HepG2 (cell line): ENCODE measurements around the gene ADGRV1. TPM values are rescaled to one million over a fixed set of nuclear protein-coding genes. Genes with fewer than 3 reads are reported as not detected.

Experiments
- ATAC-seq: fragments of 200-7000 bp; cut with Tn5 transposase; 3 replicates; pipeline ENCODE4 v1.9.1; 2020; ENCODE audit warnings: mild to moderate bottlenecking, moderate library complexity
- BruUV-seq: library from RNA; stranded (reverse); fragments of 400-500 nt; replicated peaks from 2 replicates; lab custom pipeline; 2021; lab: Mats Ljungman, UMichigan
- CTCF ChIA-PET: fragments of 300-600 bp; formaldehyde crosslinking; extraction: SDS; loops from one replicate; lab custom pipeline; 2021; ENCODE audit warnings: low total read pairs, inconsistent platforms, low intra/inter-chr PET ratio; lab: Yijun Ruan, JAX
- POLR2A ChIA-PET: fragments of 350-600 bp; sonication (Branson Sonifier 250); formaldehyde crosslinking; loops from one replicate; lab custom pipeline; 2020; ENCODE audit warnings: antibody characterized with exemption, inconsistent platforms; lab: Yijun Ruan, JAX
- DNase-seq: peaks from one replicate; pipeline ENCODE4 v3.0.0-alpha.2; 2015; ENCODE audit warnings: low spot score
- FAIRE-seq: peaks from 3 replicates; lab custom pipeline; 2011; peaks lifted over from hg19 to GRCh38; lab: Jason Lieb, UNC
- H2AFZ ChIP-seq: one replicate; pipeline ENCODE4 v1.6.1; 2011; ENCODE audit warnings: low read length, inconsistent platforms
- H3K27ac ChIP-seq: fragments of 300-600 bp; 3 replicates; pipeline ENCODE4 v1.8.0; 2011; ENCODE audit warnings: mixed run types, mild to moderate bottlenecking, mixed read lengths, low read length, inconsistent platforms; ENCODE audit not compliant: insufficient read depth; ENCODE audit errors: extremely low read length
- H3K27me3 ChIP-seq, 2 experiments: fragments of 200-600 bp in 1 of 2; 2 replicates in 1 of 2; 3 replicates in 1 of 2; pipeline versions ENCODE4 v1.6.0 to v1.8.0; 2011; ENCODE audit warnings: low read length in 2 of 2, mild to moderate bottlenecking in 2 of 2, moderate library complexity in 2 of 2, inconsistent platforms in 1 of 2; ENCODE audit not compliant: insufficient read depth in 2 of 2, control insufficient read depth in 1 of 2
- H3K36me3 ChIP-seq, 2 experiments: fragments of 200-600 bp in 1 of 2; replicated peaks in 1 of 2; 2 replicates in 1 of 2; 3 replicates in 1 of 2; pipeline versions ENCODE4 v1.5.1 to v1.8.0; 2011; ENCODE audit warnings: low read length in 2 of 2, inconsistent platforms in 1 of 2; ENCODE audit not compliant: insufficient read depth in 2 of 2, control insufficient read depth in 1 of 2
- H3K4me1 ChIP-seq: 2 replicates; pipeline ENCODE4 v1.5.1; 2012; ENCODE audit warnings: low read length, inconsistent platforms; ENCODE audit not compliant: insufficient read depth
- H3K4me2 ChIP-seq: 2 replicates; pipeline ENCODE4 v1.6.0; 2011; ENCODE audit warnings: low read depth, low read length, inconsistent platforms
- H3K4me3 ChIP-seq, 3 experiments: fragments of 200-600 bp in 1 of 3; sonication (generic), shearing (Covaris generic) in 1 of 3; replicated peaks in 1 of 3; 2 replicates each; pipeline ENCODE4 v1.5.1; 2011 to 2016; ENCODE audit warnings: low read length in 3 of 3, inconsistent platforms in 2 of 3, low read depth in 2 of 3, mild to moderate bottlenecking in 2 of 3, control low read depth in 1 of 3, mixed read lengths in 1 of 3; ENCODE audit not compliant: insufficient read depth in 1 of 3
- H3K79me2 ChIP-seq: one replicate; pipeline ENCODE4 v1.6.1; 2011; ENCODE audit warnings: low read length, inconsistent platforms; ENCODE audit not compliant: insufficient read depth
- H3K9ac ChIP-seq: 2 replicates; pipeline ENCODE4 v1.6.0; 2011; ENCODE audit warnings: mild to moderate bottlenecking, low read depth, low read length, inconsistent platforms; ENCODE audit not compliant: insufficient read depth
- H3K9me3 ChIP-seq: 2 replicates; pipeline ENCODE4 v1.5.1; 2012; ENCODE audit warnings: mild to moderate bottlenecking, low read length
- H4K20me1 ChIP-seq: 2 replicates; pipeline ENCODE4 v1.6.0; 2011; ENCODE audit warnings: inconsistent platforms, mild to moderate bottlenecking, low read length, moderate library complexity; ENCODE audit not compliant: insufficient read depth
- DBP ChIP-seq: sonication (generic); formaldehyde crosslinking; IDR thresholded peaks from 2 replicates; pipeline ENCODE4 v1.4.0; 2020; ENCODE audit warnings: missing genetic modification reagents; ENCODE audit errors: not compliant biosample characterization
- FOSL2 ChIP-seq: sonication (generic); formaldehyde crosslinking; IDR thresholded peaks from 2 replicates; pipeline ENCODE4 v1.4.0; 2020; ENCODE audit warnings: missing genetic modification reagents
- GLI4 ChIP-seq: sonication (generic); formaldehyde crosslinking; IDR thresholded peaks from 2 replicates; pipeline ENCODE4 v1.5.1; 2020; ENCODE audit warnings: missing genetic modification reagents, mild to moderate bottlenecking, moderate library complexity, borderline replicate concordance
- KDM5A ChIP-seq: fragments of 200-600 bp; sonication (generic); IDR thresholded peaks from 2 replicates; pipeline ENCODE4 v1.7.0; 2018; ENCODE audit warnings: antibody characterized with exemption, mild to moderate bottlenecking, low read length, borderline replicate concordance
- KLF13 ChIP-seq: sonication (generic); formaldehyde crosslinking; IDR thresholded peaks from 2 replicates; pipeline ENCODE4 v1.4.0; 2020; ENCODE audit warnings: mild to moderate bottlenecking, missing genetic modification reagents
- MED1 ChIP-seq: sonication (generic); formaldehyde crosslinking; IDR thresholded peaks from 2 replicates; pipeline ENCODE4 v1.4.0; 2020; ENCODE audit warnings: missing genetic modification reagents
- NRL ChIP-seq: sonication (generic); formaldehyde crosslinking; IDR thresholded peaks from 2 replicates; pipeline ENCODE4 v1.5.0; 2020; ENCODE audit warnings: missing genetic modification reagents, mild to moderate bottlenecking, moderate library complexity, borderline replicate concordance
- SCMH1 ChIP-seq: sonication (generic); formaldehyde crosslinking; IDR thresholded peaks from 2 replicates; pipeline ENCODE4 v1.9.0; 2021; ENCODE audit warnings: missing genetic modification reagents, mild to moderate bottlenecking, borderline replicate concordance
- SMC3 ChIP-seq: IDR thresholded peaks from 2 replicates; pipeline ENCODE4 v1.6.1; 2011; ENCODE audit warnings: low read length, improper control_type of control experiment
- ZBED4 ChIP-seq: sonication (generic); formaldehyde crosslinking; IDR thresholded peaks from 2 replicates; pipeline ENCODE4 v1.4.0; 2020; ENCODE audit warnings: missing genetic modification reagents, borderline replicate concordance
- ZFP82 ChIP-seq: sonication (generic); formaldehyde crosslinking; IDR thresholded peaks from 2 replicates; pipeline ENCODE4 v1.5.1; 2020; ENCODE audit warnings: mild to moderate bottlenecking, missing genetic modification reagents, borderline replicate concordance
- WGBS: methylation state at CpG from one replicate; pipeline ENCODE4 v1.1.6; 2017; ENCODE audit warnings: low lambda C conversion rate; 5-methylcytosine and 5-hydroxymethylcytosine counted together
- in situ Hi-C: cut with HindIII; loops from 2 replicates; pipeline ENCODE4 v1.10.0; 2017; ENCODE audit warnings: low pct_unique_long_range_greater_than_20kb; ENCODE audit not compliant: extremely low pct_ligation_motif_present
- intact Hi-C: fragments of 100-400 bp; cut with micrococcal nuclease; formaldehyde crosslinking; loops from one replicate; pipeline ENCODE4 v1.10.0; 2022; ENCODE audit not compliant: unreplicated experiment
- polyA plus RNA-seq, 8 experiments: library from polyadenylated mRNA; depleted of rRNA in 3 of 8; stranded (reverse) in 7 of 8; unstranded in 1 of 8; fragments of >200 nt; fragmentation: Illumina TruSeq in 4 of 8; extraction: Trizol in 4 of 8; gene quantifications; 2 replicates each; pipeline versions ENCODE4 v1.2.1 to v1.2.3, GENCODE V29; 2011 to 2016; ENCODE audit warnings: low read depth in 4 of 8, missing spikeins in 1 of 8, mixed read lengths in 1 of 8; ENCODE audit not compliant: insufficient read depth in 1 of 8
- total RNA-seq, 5 experiments: library from RNA; depleted of rRNA; stranded (reverse); fragments of >200 nt; fragmentation: Illumina TruSeq; extraction: Trizol; gene quantifications; 2 replicates each; pipeline ENCODE4 v1.2.3, GENCODE V29; 2016; ENCODE audit warnings: low read depth in 1 of 5

ADGRV1 gene
- total and polyA plus RNA-seq, 2 of the 13 experiments (the other 11 are each of a cell fraction or from before 2014, with no cell fraction given), result 1.7 to 3.9 TPM

- TF ChIP-seq SMC3, result no peak
- ChIA-PET POLR2A (interaction anchor here (1.5 kb wide), 1 partner anchor 276 kb away, joined by 3 read pairs; the partner anchor contains the start of gene ARRDC3), CTCF (no interaction called here)
- in situ Hi-C loops (loop anchor here (10.0 kb wide), 2 partner anchors 278 to 308 kb away; partner anchors contain the start of gene ARRDC3), intact Hi-C loops (no loop called here)
- H3K27ac ChIP-seq, result no peak overlapping the region
- no peaks in the 10 kb centered on the region for H3K27me3 ChIP-seq
- no TSS peak for BruUV-seq
- DNase-seq (no peak), FAIRE-seq (no peak), ATAC-seq (no peak)
- 53% methylated on average over 8 of the region's 8 CpGs for WGBS
- no peak overlapping the region for H3K9ac ChIP-seq
- no peaks in the 10 kb centered on the region for H3K4me1 ChIP-seq
- no peak overlapping the region for H3K4me3 ChIP-seq
- no peak overlapping the region for H3K4me2 ChIP-seq
- H3K9me3 ChIP-seq, result no peaks in the 10 kb centered on the region
- H3K79me2 ChIP-seq, result no peaks in the 10 kb centered on the region
- H3K36me3 ChIP-seq, result no peaks in the 10 kb centered on the region
- no peak overlapping the region for H2AFZ ChIP-seq
- no peaks in the 10 kb centered on the region for H4K20me1 ChIP-seq
Measured at GRCh38 chr5:91106842-91107511, 548.4 kb downstream of the ADGRV1 start.

GRCh38 chr5:91109634-91110033 lies 551.0 kb downstream of the ADGRV1 start:
- Histone ChIP-seq H3K4me2 (no peak overlapping the region), H3K79me2 (no peaks in the 10 kb centered on the region), H3K4me3 (no peak overlapping the region), H3K9ac (no peak overlapping the region), H3K27me3 (no peaks in the 10 kb centered on the region), H3K27ac (no peak overlapping the region), H3K36me3 (no peaks in the 10 kb centered on the region), H4K20me1 (no peaks in the 10 kb centered on the region), H3K9me3 (no peaks in the 10 kb centered on the region), H2AFZ (no peak overlapping the region), H3K4me1 (no peaks in the 10 kb centered on the region)
- ChIA-PET POLR2A (no interaction called here), CTCF (no interaction called here)
- 15% methylated on average over 1 of the region's 1 CpG for WGBS
- DNase-seq (no peak), FAIRE-seq (no peak), ATAC-seq (no peak)
- intact Hi-C loops, result no loop called here
- BruUV-seq, result no TSS peak
- in situ Hi-C loops, result loop anchor here (10.0 kb wide), 2 partner anchors 275 to 305 kb away; partner anchors contain the start of gene ARRDC3
- TF ChIP-seq MED1 (CRISPR knock-in tag) (no peak), GLI4 (CRISPR knock-in tag) (no peak), NRL (CRISPR knock-in tag) (no peak), DBP (CRISPR knock-in tag) (no peak), KDM5A (no peak), FOSL2 (CRISPR knock-in tag) (no peak), SCMH1 (CRISPR knock-in tag) (no peak), KLF13 (CRISPR knock-in tag) (no peak), ZFP82 (CRISPR knock-in tag) (no peak), ZBED4 (no peak)
